Measurements from ENCODE around the gene TPI1.

DNA sequence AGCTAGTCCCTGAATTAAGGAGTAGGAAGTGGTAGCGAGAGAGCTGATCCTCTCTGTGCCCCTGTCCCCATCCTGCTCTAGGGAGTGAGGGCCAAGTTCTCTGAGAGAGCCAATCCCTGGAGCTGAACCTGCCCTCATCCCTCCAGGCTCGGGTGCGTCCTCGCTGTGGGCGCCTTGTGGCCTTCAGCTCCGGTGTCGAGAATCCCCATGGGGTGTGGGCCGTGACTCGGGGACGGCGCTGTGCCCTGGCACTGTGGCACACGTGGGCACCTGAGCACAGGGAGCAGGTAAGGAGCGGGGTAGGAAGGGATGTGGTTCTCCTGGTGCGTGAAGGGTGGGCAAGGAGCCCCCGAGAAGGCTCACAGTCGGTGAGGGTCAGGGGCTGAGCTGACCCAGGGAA is 28.5 kb upstream of the TPI1 start:
- TF ChIP-seq POLR2AphosphoS5 (IDR thresholded peaks at IDR 0.05; ENCODE audit: borderline replicate concordance, low read depth, low read length) (no peak), EZH2 (IDR thresholded peaks at IDR 0.05) (no peak)

All from SK-N-MC (cell line).